ENCODE results near the gene SLC38A9.

The SLC38A9 gene

DNA sequence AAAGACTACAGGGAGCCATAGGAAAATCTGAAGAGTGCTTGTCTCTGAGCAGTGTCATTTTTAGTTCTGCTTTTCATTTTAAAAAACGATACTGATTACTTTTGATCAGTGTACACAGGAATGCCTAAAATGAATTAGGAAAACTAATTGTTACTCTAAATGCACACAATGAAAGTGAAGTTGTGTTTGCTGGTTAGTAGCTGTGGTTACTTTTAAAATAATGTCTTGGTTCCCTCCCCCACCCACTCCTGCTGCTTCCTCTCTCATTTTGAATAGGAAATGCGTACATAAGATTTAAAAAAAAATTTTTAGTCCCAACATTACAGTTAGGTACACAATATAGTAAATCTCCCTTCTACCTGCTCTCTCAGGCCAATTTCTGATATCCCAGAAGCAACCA is 129.9 kb downstream of the SLC38A9 start:
- TF ChIP-seq, protein P1, sequence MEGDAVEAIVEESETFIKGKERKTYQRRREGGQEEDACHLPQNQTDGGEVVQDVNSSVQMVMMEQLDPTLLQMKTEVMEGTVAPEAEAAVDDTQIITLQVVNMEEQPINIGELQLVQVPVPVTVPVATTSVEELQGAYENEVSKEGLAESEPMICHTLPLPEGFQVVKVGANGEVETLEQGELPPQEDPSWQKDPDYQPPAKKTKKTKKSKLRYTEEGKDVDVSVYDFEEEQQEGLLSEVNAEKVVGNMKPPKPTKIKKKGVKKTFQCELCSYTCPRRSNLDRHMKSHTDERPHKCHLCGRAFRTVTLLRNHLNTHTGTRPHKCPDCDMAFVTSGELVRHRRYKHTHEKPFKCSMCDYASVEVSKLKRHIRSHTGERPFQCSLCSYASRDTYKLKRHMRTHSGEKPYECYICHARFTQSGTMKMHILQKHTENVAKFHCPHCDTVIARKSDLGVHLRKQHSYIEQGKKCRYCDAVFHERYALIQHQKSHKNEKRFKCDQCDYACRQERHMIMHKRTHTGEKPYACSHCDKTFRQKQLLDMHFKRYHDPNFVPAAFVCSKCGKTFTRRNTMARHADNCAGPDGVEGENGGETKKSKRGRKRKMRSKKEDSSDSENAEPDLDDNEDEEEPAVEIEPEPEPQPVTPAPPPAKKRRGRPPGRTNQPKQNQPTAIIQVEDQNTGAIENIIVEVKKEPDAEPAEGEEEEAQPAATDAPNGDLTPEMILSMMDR (IDR thresholded peaks at IDR 0.05), result no peak

DNA sequence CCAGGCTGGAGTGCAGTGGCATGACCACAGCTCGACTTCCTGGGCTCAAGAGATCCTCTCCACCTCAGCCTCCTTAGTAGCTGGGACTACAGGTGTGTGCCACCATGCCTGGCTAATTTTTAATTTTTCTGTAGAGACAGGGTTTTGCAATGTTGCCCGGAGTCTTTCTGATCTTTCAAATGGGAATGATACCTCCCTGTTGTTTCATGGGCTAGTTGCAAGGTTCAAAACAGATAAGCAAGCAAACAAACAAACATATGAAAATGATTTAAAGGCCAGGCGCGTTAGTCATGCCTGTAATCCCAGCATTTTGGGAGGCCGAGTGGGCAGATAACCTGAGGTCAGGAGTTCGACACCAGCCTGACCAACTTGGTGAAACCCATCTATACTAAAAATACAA is 132.1 kb downstream of the SLC38A9 start:
- TF ChIP-seq, protein P1 (IDR thresholded peaks at IDR 0.05), result no peak

DNA sequence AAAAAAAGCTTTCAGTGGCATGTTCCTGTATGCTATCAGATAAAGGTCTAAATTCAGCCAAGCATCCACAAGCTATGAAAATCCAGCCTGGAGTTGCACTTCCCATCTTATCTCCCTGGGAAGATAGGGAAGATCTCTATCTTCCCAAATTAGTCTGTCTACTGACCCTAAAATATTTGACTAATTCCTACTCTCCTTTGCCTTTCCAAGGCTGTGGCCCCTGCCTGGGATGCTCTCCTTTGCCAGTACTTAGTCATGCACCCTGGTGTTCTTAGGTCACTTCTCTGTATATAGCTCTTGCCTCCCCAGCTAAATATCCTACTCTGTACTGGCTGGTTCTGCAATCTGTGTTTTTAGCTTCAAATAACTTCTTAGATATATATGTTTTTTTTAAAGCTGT is 133.4 kb downstream of the SLC38A9 start:
- TF ChIP-seq, protein P1 (IDR thresholded peaks at IDR 0.05), result no peak

DNA sequence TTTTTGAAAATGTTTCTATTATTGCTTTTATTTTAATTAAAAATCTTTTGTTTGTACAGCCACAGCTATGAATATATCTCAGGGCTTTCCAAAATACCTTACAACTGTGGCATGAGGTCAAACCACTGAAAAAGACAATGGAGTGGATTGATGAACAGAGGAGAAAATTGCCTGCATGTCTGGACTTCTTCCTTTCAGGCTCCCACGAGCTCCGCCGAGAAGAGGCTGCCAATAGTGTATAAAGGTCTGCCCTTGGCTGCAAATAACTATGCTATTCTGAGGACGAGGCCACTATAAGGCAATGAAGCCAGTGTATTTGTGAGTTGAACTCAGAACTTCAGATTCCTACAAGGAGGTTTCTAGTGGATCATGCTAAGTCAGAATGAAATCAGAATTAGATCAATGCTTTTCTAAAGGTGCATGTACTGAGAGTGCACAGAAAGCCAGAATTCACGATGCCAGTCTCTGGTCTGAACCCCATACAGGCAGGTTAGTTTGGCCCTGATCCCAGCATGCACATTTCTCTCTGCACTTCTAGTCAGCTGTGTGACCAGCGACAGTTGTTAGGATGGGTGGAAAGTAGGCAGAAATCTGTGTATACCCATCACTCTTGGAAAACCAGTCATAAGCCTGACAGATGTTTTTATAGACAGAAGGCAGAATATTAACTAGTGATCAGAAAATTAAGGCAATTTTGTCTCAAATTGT is 134.6 kb downstream of the SLC38A9 start:
- TF ChIP-seq, protein P1 (IDR thresholded peaks at IDR 0.05), result no peak

DNA sequence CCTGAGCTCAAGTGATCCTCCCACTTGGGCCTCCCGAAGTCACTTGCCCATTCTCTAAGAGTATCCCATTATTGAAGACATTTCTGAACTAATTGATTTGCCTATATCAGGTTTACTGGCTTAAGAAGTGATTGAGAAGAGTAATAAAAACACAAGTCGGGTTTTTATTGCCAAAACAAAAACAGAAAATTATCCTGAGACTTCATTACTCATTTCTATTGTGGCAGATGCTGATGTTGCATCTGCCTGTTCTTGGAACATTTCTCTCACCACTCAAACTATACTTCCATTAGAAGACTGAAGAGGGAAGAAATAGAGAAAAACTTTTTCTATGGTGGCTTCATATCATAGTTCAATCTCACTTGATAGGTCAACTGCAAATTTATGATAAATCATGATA is 135.5 kb downstream of the SLC38A9 start:
- TF ChIP-seq, protein P1 (IDR thresholded peaks at IDR 0.05), result no peak

Data from LNCAP (cell line).